GM12891 (cell line): ENCODE data around the gene MOV10.
"Not testable (repeated sequence)": the region's sequence is repeated elsewhere in the genome, so short reads cannot be mapped to it uniquely, and the experiment has no call there.

Experiments used
- POLR2A ChIP-seq: IDR thresholded peaks from 2 replicates; pipeline ENCODE4 v1.6.1; 2011; ENCODE audit warnings: low read depth, low read length, control low read depth
- POLR2AphosphoS5 ChIP-seq: IDR thresholded peaks from 2 replicates; pipeline ENCODE4 v1.6.1; 2011; ENCODE audit warnings: low read depth, low read length, control low read depth
- POU2F2 ChIP-seq: IDR thresholded peaks from 2 replicates; pipeline ENCODE4 v1.6.1; 2011; ENCODE audit warnings: low read depth, mild to moderate bottlenecking, control low read depth, low read length, moderate library complexity

- not testable (repeated sequence) for TF ChIP-seq POLR2A, POU2F2, POLR2AphosphoS5
Measured at GRCh38 chr1:112640437-112640836, 34.0 kb upstream of the MOV10 start.
